Activated naive CD4-positive, alpha-beta T cell treated with anti-CD3 and anti-CD28 coated beads, Interleukin-2, amount 10 ng/mL, durations not matched to agents 7 days and 5 days (primary cell): ENCODE results near the gene LRRC23.

Source experiments
- CTCF ChIA-PET: fragments of 350-600 bp; sonication (Branson Sonifier 250); formaldehyde crosslinking; loops from one replicate; lab custom pipeline; 2021; ENCODE audit warnings: antibody characterized with exemption; lab: Charles Lee
- DNase-seq: peaks from one replicate; pipeline ENCODE4 v3.0.0-alpha.2; 2020
- H3K27ac Mint-ChIP-seq: one replicate; pipeline ENCODE4 v1.8.0; 2021; ENCODE audit warnings: mild to moderate bottlenecking, moderate library complexity, mixed read lengths
- H3K27me3 Mint-ChIP-seq: one replicate; pipeline ENCODE4 v1.8.0; 2021; ENCODE audit warnings: mild to moderate bottlenecking, mixed read lengths
- H3K36me3 Mint-ChIP-seq: one replicate; pipeline ENCODE4 v1.8.0; 2021; ENCODE audit warnings: mixed read lengths
- H3K4me1 Mint-ChIP-seq: one replicate; pipeline ENCODE4 v1.8.0; 2021; ENCODE audit warnings: mixed read lengths
- H3K4me3 Mint-ChIP-seq: one replicate; pipeline ENCODE4 v1.8.0; 2021; ENCODE audit warnings: mild to moderate bottlenecking, moderate library complexity, mixed read lengths
- H3K9me3 Mint-ChIP-seq: one replicate; pipeline ENCODE4 v1.8.0; 2021; ENCODE audit warnings: mixed read lengths

Gene LRRC23

DNA sequence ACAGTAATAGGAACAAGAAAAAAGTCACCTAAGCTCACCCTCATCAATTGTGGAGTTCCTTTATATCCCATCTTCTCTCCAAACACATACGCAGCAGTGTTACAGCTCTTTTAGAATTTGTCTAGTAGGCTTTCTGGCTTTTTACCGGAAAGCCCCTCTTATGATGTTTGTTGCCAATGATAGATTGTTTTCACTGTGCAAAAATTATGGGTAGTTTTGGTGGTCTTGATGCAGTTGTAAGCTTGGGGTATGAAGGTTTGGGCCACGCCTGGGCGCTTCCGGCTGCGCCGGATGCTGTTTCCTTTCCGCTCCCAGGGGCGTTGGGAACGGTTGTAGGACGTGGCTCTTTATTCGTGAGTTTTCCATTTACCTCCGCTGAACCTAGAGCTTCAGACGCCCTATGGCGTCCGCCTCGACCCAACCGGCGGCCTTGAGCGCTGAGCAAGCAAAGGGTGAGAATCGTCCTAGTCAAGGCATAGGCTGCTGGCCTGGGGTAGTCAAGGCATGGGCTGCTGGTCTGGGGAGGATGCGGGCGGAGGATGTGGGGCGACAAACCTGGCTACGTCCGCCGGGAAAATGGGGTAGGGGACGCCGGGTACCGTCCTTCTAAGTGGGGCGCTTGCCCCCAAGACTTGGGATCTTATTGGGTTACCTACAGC lies 39.2 kb downstream of the LRRC23 start, which contains the start of the genes C12orf57 and RNU7-1:
C12orf57 (plus strand) TSS at position 301 of the 659 bp plus-strand sequence; CDS start at position 401, 100 bp downstream.
RNU7-1 (plus strand) TSS at position 95 of the 659 bp plus-strand sequence.
- H3K27ac Mint-ChIP-seq = peak within 1 kb of the TSS; percentile 96
- peaks cover 65% of the 10 kb centered on the region for H3K4me1 Mint-ChIP-seq
- CTCF ChIA-PET = interaction anchor here (0.7 to 16.3 kb wide), 18 partner anchors 9 to 168 kb away, joined by 3 to 491 read pairs (median 5); partner anchors contain the start of genes ATN1, C1R, LPCAT3 and SPSB2

DNA sequence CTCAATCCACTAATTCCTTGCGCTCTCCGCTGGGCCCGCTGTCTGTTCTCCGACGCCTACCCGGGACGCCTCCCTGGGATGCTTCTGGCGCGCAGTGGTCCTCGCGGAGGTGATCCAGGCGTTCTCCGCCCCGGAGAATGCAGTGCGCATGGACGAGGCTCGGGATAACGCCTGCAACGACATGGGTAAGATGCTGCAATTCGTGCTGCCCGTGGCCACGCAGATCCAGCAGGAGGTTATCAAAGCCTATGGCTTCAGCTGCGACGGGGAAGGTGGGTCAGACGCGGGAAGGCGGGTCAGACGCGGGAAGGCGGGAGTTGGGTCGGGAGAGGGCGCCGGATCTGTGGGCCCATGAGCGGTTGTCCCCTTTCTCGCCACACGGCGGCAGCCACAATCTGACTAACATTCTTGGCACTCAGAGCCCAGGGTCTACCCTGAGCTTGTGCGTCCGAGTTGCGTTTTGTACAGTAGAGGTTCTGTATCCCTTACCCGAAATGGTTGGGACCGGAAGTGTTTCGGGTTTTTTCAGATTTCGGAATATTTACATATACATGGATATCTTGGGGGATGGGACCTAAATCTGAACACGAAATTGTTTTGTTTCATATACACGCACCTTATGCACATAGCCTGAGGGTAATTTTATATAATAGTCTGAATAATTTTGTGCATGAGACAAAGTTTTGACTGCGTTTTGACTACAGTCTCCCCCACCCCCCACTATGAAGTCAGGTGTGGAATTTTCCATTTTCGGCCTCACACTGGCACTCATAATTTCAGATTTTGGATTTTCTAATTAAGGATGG lies 40.0 kb downstream of the LRRC23 start:
- Mint-ChIP-seq H3K27ac (peak overlapping the region; percentile 96), H3K4me1 (peaks cover 67% of the 10 kb centered on the region), H3K9me3 (no peaks in the 10 kb centered on the region), H3K27me3 (no peaks in the 10 kb centered on the region), H3K4me3 (peak overlapping the region; percentile 84), H3K36me3 (peaks cover 12% of the 10 kb centered on the region)
- CTCF ChIA-PET = interaction anchor here (0.6 to 16.3 kb wide), 16 partner anchors 16 to 168 kb away, joined by 3 to 491 read pairs (median 6); partner anchors contain the start of genes ATN1, C1R and LPCAT3
- peak; percentile 93 for DNase-seq

More for the DNA sequence above, 39.2 kb downstream of the LRRC23 start, which contains the start of the genes C12orf57 and RNU7-1:
- Mint-ChIP-seq H3K27me3 (no peaks in the 10 kb centered on the region), H3K9me3 (no peaks in the 10 kb centered on the region), H3K4me3 (peak within 1 kb of the TSS; percentile 84), H3K36me3 (peaks cover 12% of the 10 kb centered on the region)
- peak; percentile 87 for DNase-seq

DNA sequence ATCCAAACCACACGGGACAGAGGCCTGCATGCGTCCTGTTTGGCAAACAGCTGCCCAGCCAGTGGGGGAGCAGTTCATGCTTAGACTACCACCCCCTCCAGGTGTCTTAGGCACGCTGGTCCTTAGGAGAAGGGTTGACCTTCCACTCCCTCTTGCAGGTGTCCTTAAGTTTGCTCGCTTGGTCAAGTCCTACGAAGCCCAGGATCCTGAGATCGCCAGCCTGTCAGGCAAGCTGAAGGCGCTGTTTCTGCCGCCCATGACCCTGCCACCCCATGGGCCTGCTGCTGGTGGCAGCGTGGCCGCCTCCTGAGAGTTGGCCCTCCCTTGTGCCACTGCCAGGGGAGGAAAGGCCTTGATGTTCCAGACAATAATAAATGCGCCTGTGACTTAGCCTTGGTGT lies 41.0 kb downstream of the LRRC23 start:
- Mint-ChIP-seq H3K9me3 (no peaks in the 10 kb centered on the region), H3K27me3 (no peaks in the 10 kb centered on the region), H3K36me3 (peaks cover 13% of the 10 kb centered on the region), H3K4me3 (peak overlapping the region; percentile 84), H3K4me1 (peaks cover 77% of the 10 kb centered on the region), H3K27ac (peak overlapping the region; percentile 96)
- no peak for DNase-seq
- CTCF ChIA-PET = interaction anchor here (1.3 to 16.3 kb wide), 12 partner anchors 15 to 167 kb away, joined by 4 to 491 read pairs (median 8); partner anchors contain the start of genes ATN1, C1R, LPCAT3 and SPSB2

DNA sequence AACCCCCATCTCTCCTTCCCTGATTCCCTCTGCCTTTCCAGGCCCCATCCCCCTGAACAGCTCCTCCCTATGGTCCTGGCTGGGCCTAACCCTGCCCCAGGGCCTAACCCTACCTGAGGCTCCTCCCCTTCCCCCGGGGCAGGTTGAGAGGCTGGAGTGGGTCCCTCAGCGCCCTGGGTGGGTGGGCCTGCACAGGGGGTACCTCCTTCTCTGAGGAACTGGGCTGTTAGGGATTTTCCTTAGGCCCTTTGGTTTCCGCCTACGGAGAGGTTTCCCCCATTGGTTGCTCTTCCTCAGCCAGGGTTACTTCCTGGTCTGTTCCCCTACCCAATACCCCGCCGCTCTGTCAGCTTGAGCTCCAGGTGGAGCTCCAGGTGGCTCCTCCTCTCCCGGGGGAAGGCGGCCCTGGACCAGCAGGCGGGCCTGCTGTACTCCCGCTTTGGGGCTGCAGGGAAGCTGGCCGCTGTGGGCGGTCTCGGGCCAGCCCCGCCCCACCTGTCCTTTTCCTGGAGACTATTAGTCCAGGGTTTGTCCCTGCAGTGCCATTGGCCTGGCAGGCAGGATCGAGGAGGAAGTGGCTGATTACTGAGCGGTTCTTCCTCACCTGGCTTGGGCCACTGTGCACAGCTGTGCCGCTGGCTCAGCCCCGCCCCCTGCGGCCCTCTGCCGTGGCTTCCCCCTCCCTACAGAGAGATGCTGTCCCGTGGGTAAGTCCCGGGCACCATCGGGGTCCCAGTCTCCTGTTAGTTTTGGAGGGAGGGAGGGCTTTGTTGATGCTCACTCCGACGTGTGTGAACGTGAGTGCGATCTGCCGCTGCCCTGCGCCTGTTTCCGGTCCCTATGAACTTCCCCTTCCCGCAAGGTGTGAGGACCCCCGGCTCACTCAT lies 41.7 kb downstream of the LRRC23 start:
- H3K27me3 Mint-ChIP-seq = no peaks in the 10 kb centered on the region
- CTCF ChIA-PET = interaction anchor here (1.0 to 16.3 kb wide), 10 partner anchors 8 to 166 kb away, joined by 3 to 491 read pairs (median 10); partner anchors contain the start of genes ATN1 and SPSB2
- H3K4me1 Mint-ChIP-seq = peaks cover 82% of the 10 kb centered on the region
- peaks cover 13% of the 10 kb centered on the region for H3K36me3 Mint-ChIP-seq
- H3K27ac Mint-ChIP-seq = peak overlapping the region; percentile 96
- peak; percentile 88 for DNase-seq
- no peaks in the 10 kb centered on the region for H3K9me3 Mint-ChIP-seq
- H3K4me3 Mint-ChIP-seq = peak overlapping the region; percentile 84

DNA sequence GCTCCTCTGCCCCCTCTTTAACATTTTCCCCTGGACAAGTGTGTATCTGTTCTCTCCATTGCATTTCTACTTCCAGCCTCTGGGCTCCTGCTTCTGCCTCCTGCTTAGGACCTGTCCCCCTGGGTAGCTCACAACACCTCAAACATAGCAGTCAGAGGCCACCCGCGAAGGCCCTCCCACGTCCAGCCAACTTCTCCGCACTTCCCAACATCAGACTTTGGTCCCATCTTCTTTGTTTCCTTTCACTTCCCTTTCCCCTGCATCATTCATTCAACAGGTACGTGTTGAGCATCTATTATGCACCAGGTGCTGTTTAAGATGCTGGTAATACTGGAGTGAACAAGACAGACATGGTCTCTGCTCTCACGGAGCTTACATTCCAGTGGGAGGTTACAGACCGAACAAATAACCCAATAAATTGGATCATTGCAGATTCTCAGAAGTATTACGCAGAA lies 42.3 kb downstream of the LRRC23 start:
- Mint-ChIP-seq H3K4me1 (peaks cover 82% of the 10 kb centered on the region), H3K9me3 (no peaks in the 10 kb centered on the region), H3K27ac (peak overlapping the region; percentile 96), H3K36me3 (peaks cover 16% of the 10 kb centered on the region), H3K4me3 (peak overlapping the region; percentile 84), H3K27me3 (no peaks in the 10 kb centered on the region)
- DNase-seq = no peak
- CTCF ChIA-PET = interaction anchor here (1.0 to 16.3 kb wide), 8 partner anchors 9 to 165 kb away, joined by 3 to 491 read pairs (median 18); partner anchors contain the start of genes ATN1 and SPSB2

DNA sequence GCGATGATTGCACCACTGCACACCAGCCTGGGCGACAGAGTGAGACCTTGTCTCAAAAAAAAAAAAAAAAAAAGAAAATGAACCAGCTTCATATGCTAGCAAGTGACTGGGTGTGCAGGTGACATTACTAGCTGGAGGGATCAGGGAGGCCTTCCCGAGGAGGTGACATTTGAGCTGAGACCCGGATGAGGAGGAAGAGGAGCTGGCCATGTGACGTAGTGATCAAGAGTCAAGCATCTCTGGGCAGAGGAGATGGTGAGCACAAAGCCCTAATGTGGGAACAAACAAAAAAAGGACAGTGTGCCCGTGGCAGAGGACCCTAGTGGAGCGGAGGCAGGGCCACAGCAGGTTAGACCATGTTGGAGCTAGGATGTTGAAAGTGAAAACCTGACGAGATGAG lies 43.0 kb downstream of the LRRC23 start:
- Mint-ChIP-seq H3K4me3 (peak overlapping the region; percentile 25), H3K9me3 (no peaks in the 10 kb centered on the region), H3K4me1 (peaks cover 76% of the 10 kb centered on the region), H3K27me3 (no peaks in the 10 kb centered on the region), H3K36me3 (peaks cover 19% of the 10 kb centered on the region), H3K27ac (peak overlapping the region; percentile 96)
- CTCF ChIA-PET = interaction anchor here (1.0 to 16.3 kb wide), 5 partner anchors 10 to 161 kb away, joined by 3 to 491 read pairs (median 7); partner anchors contain the start of gene SPSB2
- DNase-seq = no peak

DNA sequence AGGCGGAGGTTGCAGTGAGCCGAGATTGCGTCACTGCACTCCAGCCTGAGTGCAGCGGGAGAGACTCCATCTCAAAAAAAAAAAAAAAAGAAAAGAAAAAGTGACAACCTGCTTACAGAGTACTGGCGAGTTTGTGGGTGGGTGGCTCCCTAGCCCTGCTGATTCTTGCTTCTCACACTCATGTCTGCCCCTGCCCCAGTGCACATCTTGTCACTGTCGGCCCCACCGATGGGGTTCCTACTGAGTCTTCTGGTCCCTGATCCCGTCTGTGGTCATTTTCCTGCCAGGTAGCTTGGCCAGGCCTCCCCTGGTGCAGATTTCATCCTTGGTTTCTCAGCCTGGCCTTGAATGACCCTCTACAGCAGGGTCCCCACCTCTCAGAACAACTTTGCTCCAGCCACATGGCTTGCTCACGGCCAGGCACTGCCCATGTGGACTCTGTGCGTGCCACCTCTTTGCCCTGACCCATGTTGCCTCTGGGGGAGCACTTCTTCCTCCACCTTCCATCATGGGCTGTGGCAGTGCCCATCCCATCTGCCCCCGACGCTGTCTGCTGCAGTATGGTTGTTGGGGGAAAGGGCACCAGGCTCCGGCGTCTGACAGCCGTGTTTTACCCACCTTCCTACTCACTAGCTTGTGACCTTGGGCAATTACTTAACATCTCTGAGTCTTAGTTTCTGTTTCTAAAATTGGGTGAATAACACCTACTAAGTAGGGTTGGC lies 44.4 kb downstream of the LRRC23 start:
- Mint-ChIP-seq H3K9me3 (no peaks in the 10 kb centered on the region), H3K27me3 (peaks cover 3% of the 10 kb centered on the region), H3K4me3 (peak overlapping the region; percentile 70), H3K36me3 (peaks cover 33% of the 10 kb centered on the region), H3K4me1 (peaks cover 69% of the 10 kb centered on the region), H3K27ac (peak overlapping the region; percentile 96)
- DNase-seq = no peak
- CTCF ChIA-PET = interaction anchor here (0.9 to 16.3 kb wide), 6 partner anchors 11 to 164 kb away, joined by 3 to 491 read pairs (median 4); partner anchors contain the start of gene LPCAT3

DNA sequence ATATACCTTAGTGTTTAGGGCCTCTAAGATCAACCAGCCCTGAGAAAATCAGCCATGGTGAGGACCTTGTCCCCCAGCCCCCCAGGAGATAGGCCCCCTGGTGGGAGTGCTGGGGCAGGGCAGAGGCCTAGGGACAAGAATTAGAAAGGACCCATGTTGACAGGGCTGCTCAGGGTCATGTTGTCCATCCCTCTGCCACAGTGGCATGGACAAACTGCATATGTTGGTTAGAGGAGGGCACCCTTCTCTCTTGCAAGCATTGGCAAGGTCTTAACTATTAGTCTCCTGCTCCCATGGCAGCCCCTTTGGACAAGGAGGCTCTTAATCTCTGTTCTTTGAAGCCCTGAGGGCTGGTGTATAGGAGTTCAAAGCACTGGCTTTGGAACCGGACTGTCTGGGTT lies 45.8 kb downstream of the LRRC23 start:
- Mint-ChIP-seq H3K4me3 (peak overlapping the region; percentile 100), H3K9me3 (no peaks in the 10 kb centered on the region), H3K36me3 (peaks cover 43% of the 10 kb centered on the region), H3K27me3 (peaks cover 3% of the 10 kb centered on the region), H3K27ac (peak overlapping the region; percentile 96), H3K4me1 (peaks cover 72% of the 10 kb centered on the region)
- DNase-seq = peak; percentile 61
- CTCF ChIA-PET = interaction anchor here (1.1 to 16.3 kb wide), 6 partner anchors 11 to 162 kb away, joined by 3 to 491 read pairs (median 6); no protein-coding TSS in a partner anchor

DNA sequence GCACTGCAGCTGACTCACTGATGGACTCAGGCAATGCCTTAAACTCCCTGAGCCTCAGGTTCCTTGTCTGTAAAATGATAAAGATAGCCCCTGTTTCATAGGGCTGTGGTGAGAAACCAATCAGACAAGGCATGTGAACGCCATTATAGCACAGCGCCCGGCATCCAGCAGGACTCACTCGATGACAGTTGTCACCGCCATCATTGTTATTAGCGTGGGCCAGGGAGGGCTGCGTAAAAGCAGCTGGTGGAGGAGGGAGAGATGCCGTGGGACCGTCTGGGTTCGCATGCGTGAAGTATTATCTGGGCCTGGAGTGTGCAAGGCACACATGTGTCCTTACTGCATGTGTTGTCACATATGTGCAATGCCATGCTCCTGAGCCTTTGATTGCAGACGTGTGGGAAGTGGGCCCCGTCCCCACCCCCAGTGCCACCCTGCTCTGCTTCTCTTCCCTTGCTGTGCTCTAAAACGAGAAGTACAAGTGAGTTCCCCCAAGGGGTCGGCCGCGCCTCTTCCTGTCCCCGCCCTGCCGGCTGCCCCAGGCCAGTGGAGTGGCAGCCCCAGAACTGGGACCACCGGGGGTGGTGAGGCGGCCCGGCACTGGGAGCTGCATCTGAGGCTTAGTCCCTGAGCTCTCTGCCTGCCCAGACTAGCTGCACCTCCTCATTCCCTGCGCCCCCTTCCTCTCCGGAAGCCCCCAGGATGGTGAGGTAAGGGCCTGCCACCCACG lies 46.4 kb downstream of the LRRC23 start, which contains the start of gene PTPN6:
PTPN6 (plus strand) TSS at position 546 of the 730 bp plus-strand sequence; CDS start at position 703, 157 bp downstream.
- Mint-ChIP-seq H3K36me3 (peaks cover 48% of the 10 kb centered on the region), H3K9me3 (no peaks in the 10 kb centered on the region), H3K4me1 (peaks cover 72% of the 10 kb centered on the region), H3K27me3 (peaks cover 3% of the 10 kb centered on the region), H3K27ac (peak within 1 kb of the TSS; percentile 96), H3K4me3 (peak within 1 kb of the TSS; percentile 100)
- CTCF ChIA-PET = interaction anchor here (0.7 to 16.3 kb wide), 6 partner anchors 10 to 162 kb away, joined by 3 to 491 read pairs (median 7); no protein-coding TSS in a partner anchor
- peak; percentile 80 for DNase-seq

DNA sequence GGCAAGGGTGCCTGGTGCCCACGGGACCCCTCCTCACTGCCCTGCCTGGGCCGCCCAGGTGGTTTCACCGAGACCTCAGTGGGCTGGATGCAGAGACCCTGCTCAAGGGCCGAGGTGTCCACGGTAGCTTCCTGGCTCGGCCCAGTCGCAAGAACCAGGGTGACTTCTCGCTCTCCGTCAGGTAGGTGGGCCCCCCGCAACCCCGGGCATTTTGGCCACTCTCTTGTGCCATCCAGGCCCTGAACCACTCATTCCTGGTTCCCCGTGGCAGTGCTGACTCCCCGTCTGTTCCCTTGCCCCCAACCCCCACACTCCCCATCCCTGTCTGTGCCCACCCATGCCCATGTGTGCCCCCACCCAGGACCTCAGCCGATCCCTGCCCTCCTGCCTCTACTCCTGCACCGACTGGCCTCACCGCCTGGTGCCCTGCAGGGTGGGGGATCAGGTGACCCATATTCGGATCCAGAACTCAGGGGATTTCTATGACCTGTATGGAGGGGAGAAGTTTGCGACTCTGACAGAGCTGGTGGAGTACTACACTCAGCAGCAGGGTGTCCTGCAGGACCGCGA lies 47.0 kb downstream of the LRRC23 start:
- CTCF ChIA-PET = interaction anchor here (0.7 to 16.3 kb wide), 7 partner anchors 9 to 161 kb away, joined by 3 to 491 read pairs (median 7); partner anchors contain the start of gene LPCAT3
- no peaks in the 10 kb centered on the region for H3K9me3 Mint-ChIP-seq
- H3K36me3 Mint-ChIP-seq = peaks cover 52% of the 10 kb centered on the region
- H3K27ac Mint-ChIP-seq = peak overlapping the region; percentile 96
- DNase-seq = no peak
- H3K27me3 Mint-ChIP-seq = peaks cover 3% of the 10 kb centered on the region
- peaks cover 73% of the 10 kb centered on the region for H3K4me1 Mint-ChIP-seq
- H3K4me3 Mint-ChIP-seq = peak overlapping the region; percentile 100

DNA sequence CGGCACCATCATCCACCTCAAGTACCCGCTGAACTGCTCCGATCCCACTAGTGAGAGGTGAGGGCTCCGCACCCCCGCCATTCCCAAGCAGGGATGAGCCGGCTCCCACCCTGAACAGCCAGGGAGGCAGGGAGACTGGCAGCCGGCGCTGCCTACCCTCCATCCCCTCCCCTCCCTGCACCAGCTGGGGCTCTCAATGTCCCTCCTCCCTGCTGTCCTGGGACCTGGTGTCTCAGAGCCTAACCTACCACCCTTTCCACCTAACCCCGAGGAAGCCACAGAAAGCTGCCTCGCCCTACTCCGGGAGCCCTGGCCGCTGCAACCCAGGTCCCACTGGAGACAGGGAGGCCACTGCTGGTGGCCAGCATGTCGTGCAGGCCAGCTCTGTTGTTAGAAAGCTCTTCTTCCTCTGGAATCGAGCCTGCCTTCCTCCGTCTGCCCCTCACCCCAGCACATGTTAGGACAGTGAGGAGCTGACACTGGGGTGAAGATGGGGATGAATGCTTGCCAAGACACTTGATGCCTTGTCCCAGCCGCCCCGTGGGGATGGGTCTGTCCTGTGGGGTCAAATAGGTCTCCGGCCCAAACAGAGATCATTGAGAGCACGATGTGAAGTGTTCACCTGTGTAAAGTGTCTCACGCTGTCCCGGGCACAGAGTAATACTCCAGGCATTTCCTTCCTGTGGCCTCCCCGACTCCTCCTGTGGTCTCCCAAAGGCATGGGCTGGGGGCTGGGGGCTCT lies 47.7 kb downstream of the LRRC23 start:
- Mint-ChIP-seq H3K4me3 (peak overlapping the region; percentile 100), H3K27ac (peak overlapping the region; percentile 96), H3K4me1 (peaks cover 73% of the 10 kb centered on the region), H3K27me3 (peaks cover 3% of the 10 kb centered on the region), H3K36me3 (peaks cover 59% of the 10 kb centered on the region), H3K9me3 (no peaks in the 10 kb centered on the region)
- no peak for DNase-seq
- CTCF ChIA-PET = interaction anchor here (0.9 to 16.3 kb wide), 6 partner anchors 9 to 161 kb away, joined by 4 to 491 read pairs (median 7); partner anchors contain the start of genes C12orf57, LPCAT3 and RNU7-1
